Measurements from ENCODE around the gene COL5A1. TPM values are rescaled to one million over a fixed set of nuclear protein-coding genes. Genes with fewer than 3 reads are reported as not detected.

COL5A1 gene
- total RNA-seq, 1 donor from 2014 or later = 19.8 TPM

- no peak for DNase-seq (ENCODE audit: low spot score, unreplicated experiment)
- H3K27me3 Mint-ChIP-seq = peaks cover 37% of the 10 kb centered on the region
- H3K36me3 Mint-ChIP-seq (ENCODE audit: insufficient read depth) = no peaks in the 10 kb centered on the region
- TF ChIP-seq CTCF (IDR thresholded peaks at IDR 0.05; ENCODE audit: unreplicated experiment) = no peak
- no peak overlapping the region for H3K4me3 Mint-ChIP-seq (ENCODE audit: low read depth)
- H3K27ac Mint-ChIP-seq = no peak overlapping the region
- H3K4me1 Mint-ChIP-seq (ENCODE audit: low read depth) = peaks cover 4% of the 10 kb centered on the region
- no peaks in the 10 kb centered on the region for H3K9me3 Mint-ChIP-seq (ENCODE audit: low read depth)
These were observed 13.9 kb upstream of the COL5A1 start for GRCh38 chr9:134627417-134628353.

- no peak for DNase-seq (ENCODE audit: low spot score, unreplicated experiment)
These were observed 13.3 kb upstream of the COL5A1 start for GRCh38 chr9:134628354-134628736.

GRCh38 chr9:134629061-134629585, 12.5 kb upstream of the COL5A1 start:
- DNase-seq (ENCODE audit: low spot score, unreplicated experiment) = no peak
- H3K9me3 Mint-ChIP-seq (ENCODE audit: low read depth) = no peaks in the 10 kb centered on the region
- TF ChIP-seq CTCF (IDR thresholded peaks at IDR 0.05; ENCODE audit: unreplicated experiment) = no peak
- peaks cover 4% of the 10 kb centered on the region for H3K4me1 Mint-ChIP-seq (ENCODE audit: low read depth)
- peaks cover 35% of the 10 kb centered on the region for H3K27me3 Mint-ChIP-seq
- no peaks in the 10 kb centered on the region for H3K36me3 Mint-ChIP-seq (ENCODE audit: insufficient read depth)
- no peak overlapping the region for H3K4me3 Mint-ChIP-seq (ENCODE audit: low read depth)
- peak overlapping the region; percentile 10 for H3K27ac Mint-ChIP-seq

More at GRCh38 chr9:134628354-134628736, 13.3 kb upstream of the COL5A1 start:
- H3K36me3 Mint-ChIP-seq (ENCODE audit: insufficient read depth) = no peaks in the 10 kb centered on the region
- H3K4me1 Mint-ChIP-seq (ENCODE audit: low read depth) = peaks cover 4% of the 10 kb centered on the region
- H3K9me3 Mint-ChIP-seq (ENCODE audit: low read depth) = no peaks in the 10 kb centered on the region
- TF ChIP-seq CTCF (IDR thresholded peaks at IDR 0.05; ENCODE audit: unreplicated experiment) = no peak
- H3K27ac Mint-ChIP-seq = no peak overlapping the region
- H3K4me3 Mint-ChIP-seq (ENCODE audit: low read depth) = no peak overlapping the region
- H3K27me3 Mint-ChIP-seq = peaks cover 37% of the 10 kb centered on the region

GRCh38 chr9:134629586-134630392, 11.8 kb upstream of the COL5A1 start:
- H3K27me3 Mint-ChIP-seq = peaks cover 31% of the 10 kb centered on the region
- H3K36me3 Mint-ChIP-seq (ENCODE audit: insufficient read depth) = no peaks in the 10 kb centered on the region
- H3K4me1 Mint-ChIP-seq (ENCODE audit: low read depth) = peaks cover 4% of the 10 kb centered on the region
- no peak overlapping the region for H3K27ac Mint-ChIP-seq
- no peak overlapping the region for H3K4me3 Mint-ChIP-seq (ENCODE audit: low read depth)
- TF ChIP-seq CTCF (IDR thresholded peaks at IDR 0.05; ENCODE audit: unreplicated experiment) = no peak
- no peak for DNase-seq (ENCODE audit: low spot score, unreplicated experiment)
- H3K9me3 Mint-ChIP-seq (ENCODE audit: low read depth) = no peaks in the 10 kb centered on the region

GRCh38 chr9:134630393-134630790, 11.2 kb upstream of the COL5A1 start:
- Mint-ChIP-seq H3K27ac (no peak overlapping the region), H3K36me3 (ENCODE audit: insufficient read depth) (no peaks in the 10 kb centered on the region)

More at GRCh38 chr9:134630393-134630790, 11.2 kb upstream of the COL5A1 start:
- no peak for DNase-seq (ENCODE audit: low spot score, unreplicated experiment)
- Mint-ChIP-seq H3K9me3 (ENCODE audit: low read depth) (no peaks in the 10 kb centered on the region), H3K4me1 (ENCODE audit: low read depth) (peaks cover 4% of the 10 kb centered on the region), H3K27me3 (peaks cover 31% of the 10 kb centered on the region), H3K4me3 (ENCODE audit: low read depth) (no peak overlapping the region)
- TF ChIP-seq CTCF (IDR thresholded peaks at IDR 0.05; ENCODE audit: unreplicated experiment) = no peak
